Mesothelial cell of epicardium (in vitro differentiated cells): ENCODE data around the gene LRRC36. TPM values are rescaled to one million over a fixed set of nuclear protein-coding genes. Genes with fewer than 3 reads are reported as not detected.

Experiments used
- DNase-seq, 2 experiments: peaks; one replicate each; pipeline ENCODE4 v3.0.0; 2021; ENCODE audit warnings: low spot score in 2 of 2; ENCODE audit not compliant: unreplicated experiment in 2 of 2
- H3K27ac Mint-ChIP-seq: 2 replicates; pipeline ENCODE4 v1.8.0; 2021; ENCODE audit warnings: mixed read lengths
- H3K27me3 Mint-ChIP-seq: 2 replicates; pipeline ENCODE4 v1.8.0; 2021; ENCODE audit warnings: low read depth, mixed read lengths
- H3K36me3 Mint-ChIP-seq: 2 replicates; pipeline ENCODE4 v1.8.0; 2021; ENCODE audit warnings: mixed read lengths
- H3K4me1 Mint-ChIP-seq: 2 replicates; pipeline ENCODE4 v1.8.0; 2021; ENCODE audit warnings: mixed read lengths
- H3K4me3 Mint-ChIP-seq: 2 replicates; pipeline ENCODE4 v1.8.0; 2021; ENCODE audit warnings: mild to moderate bottlenecking, moderate library complexity, mixed read lengths
- H3K9me3 Mint-ChIP-seq: 2 replicates; pipeline ENCODE4 v1.8.0; 2021; ENCODE audit warnings: mixed read lengths
- CTCF ChIP-seq: fragments of 200-600 bp; sonication (generic); IDR thresholded peaks from one replicate; pipeline ENCODE4 v1.5.0; 2021; ENCODE audit warnings: antibody characterized with exemption; ENCODE audit not compliant: unreplicated experiment
- total RNA-seq: library from RNA; stranded (reverse); gene quantifications from 3 replicates; pipeline ENCODE4 v1.2.1, GENCODE V29; 2021

The LRRC36 gene
- total RNA-seq, 1 donor from 2014 or later: 0.20 TPM

- H3K27me3 Mint-ChIP-seq: peaks cover 68% of the 10 kb centered on the region
- H3K4me1 Mint-ChIP-seq: peaks cover 22% of the 10 kb centered on the region
Measured at GRCh38 chr16:67393111-67393787, 66.6 kb downstream of the LRRC36 start, which contains the start of gene TPPP3. Gene TPPP3 (minus strand): TSS chr16:67393498. CDS start chr16:67391111, 2,387 bp downstream.

GRCh38 chr16:67393788-67394154, 67.2 kb downstream of the LRRC36 start:
- Mint-ChIP-seq H3K36me3 (no peaks in the 10 kb centered on the region), H3K4me3 (peak overlapping the region; percentile 50), H3K4me1 (peaks cover 22% of the 10 kb centered on the region), H3K27me3 (peaks cover 62% of the 10 kb centered on the region), H3K27ac (no peak overlapping the region), H3K9me3 (no peaks in the 10 kb centered on the region)
- no peak for TF ChIP-seq CTCF
- no peak for DNase-seq

More at GRCh38 chr16:67393111-67393787, 66.6 kb downstream of the LRRC36 start, which contains the start of gene TPPP3:
- Mint-ChIP-seq H3K9me3 (no peaks in the 10 kb centered on the region), H3K27ac (no peak within 1 kb of the TSS), H3K4me3 (peak within 1 kb of the TSS; percentile 50), H3K36me3 (no peaks in the 10 kb centered on the region)
- TF ChIP-seq CTCF: peak; percentile 70
- DNase-seq: peak; percentile 65 to 74

- H3K4me3 Mint-ChIP-seq: peak overlapping the region; percentile 33
- H3K9me3 Mint-ChIP-seq: no peaks in the 10 kb centered on the region
- H3K27me3 Mint-ChIP-seq: peaks cover 61% of the 10 kb centered on the region
- peaks cover 22% of the 10 kb centered on the region for H3K4me1 Mint-ChIP-seq
- no peak for DNase-seq
- no peaks in the 10 kb centered on the region for H3K36me3 Mint-ChIP-seq
- H3K27ac Mint-ChIP-seq: no peak overlapping the region
- TF ChIP-seq CTCF: no peak
Measured at GRCh38 chr16:67394155-67395104, 67.8 kb downstream of the LRRC36 start.

- no peak for TF ChIP-seq CTCF
- peaks cover 57% of the 10 kb centered on the region for H3K27me3 Mint-ChIP-seq
Measured at GRCh38 chr16:67395105-67395457, 68.5 kb downstream of the LRRC36 start.

GRCh38 chr16:67395458-67396158, 69.0 kb downstream of the LRRC36 start:
- no peaks in the 10 kb centered on the region for H3K9me3 Mint-ChIP-seq
- H3K27me3 Mint-ChIP-seq: peaks cover 54% of the 10 kb centered on the region
- H3K27ac Mint-ChIP-seq: no peak overlapping the region
- no peaks in the 10 kb centered on the region for H3K36me3 Mint-ChIP-seq
- DNase-seq: no peak
- H3K4me1 Mint-ChIP-seq: peaks cover 25% of the 10 kb centered on the region
- no peak for TF ChIP-seq CTCF
- H3K4me3 Mint-ChIP-seq: no peak overlapping the region

More at GRCh38 chr16:67395105-67395457, 68.5 kb downstream of the LRRC36 start:
- Mint-ChIP-seq H3K27ac (no peak overlapping the region), H3K9me3 (no peaks in the 10 kb centered on the region), H3K4me1 (peaks cover 25% of the 10 kb centered on the region), H3K4me3 (no peak overlapping the region), H3K36me3 (no peaks in the 10 kb centered on the region)
- no peak for DNase-seq
